Endometrial microvascular endothelial cells (primary cell): Measurements from ENCODE around the gene BCL2L12. TPM values are rescaled to one million over a fixed set of nuclear protein-coding genes. Genes with fewer than 3 reads are reported as not detected.
"Not testable (repeated sequence)": the region's sequence is repeated elsewhere in the genome, so short reads cannot be mapped to it uniquely, and the experiment has no call there.

Experiments
- in situ Hi-C: cut with HindIII; loops from 2 replicates; pipeline ENCODE4 v1.10.0; 2017; ENCODE audit warnings: low sequenced_read_pairs, low pct_unique_long_range_greater_than_20kb; ENCODE audit errors: inconsistent ontology term
- total RNA-seq: library from RNA; depleted of rRNA; stranded (reverse); fragments of >200 nt; gene quantifications from one replicate; pipeline ENCODE4 v1.2.3, GENCODE V29; 2015; ENCODE audit errors: inconsistent ontology term

Gene BCL2L12
- total RNA-seq, 1 donor from 2014 or later: 51.6 TPM

- in situ Hi-C loops: no loop called here
These were observed 26.4 kb downstream of the BCL2L12 start for GRCh38 chr19:49692147-49692506.

GRCh38 chr19:49696115-49696514, 30.4 kb downstream of the BCL2L12 start:
- in situ Hi-C loops: no loop called here

GRCh38 chr19:49696865-49697264, 31.1 kb downstream of the BCL2L12 start:
- in situ Hi-C loops: no loop called here

DNA sequence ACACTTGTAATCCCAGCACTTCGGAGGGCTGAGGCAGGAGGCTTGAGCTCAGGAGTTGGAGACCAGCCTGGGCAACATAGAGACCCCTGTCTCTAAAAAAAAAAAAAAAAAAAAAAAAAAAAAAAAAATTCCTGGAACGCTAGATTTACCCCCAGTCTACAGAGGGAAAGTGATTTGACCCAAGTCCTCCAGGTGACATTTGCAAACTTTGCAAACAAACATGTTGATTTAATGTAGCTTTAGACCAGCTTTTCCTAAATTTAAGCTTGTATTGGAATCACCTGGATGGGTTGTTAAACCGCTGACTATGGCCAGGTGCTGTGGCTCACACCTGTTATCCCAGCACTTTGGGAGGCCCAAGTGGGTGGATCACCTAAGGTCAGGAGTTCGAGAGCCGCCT, 33.6 kb downstream of the BCL2L12 start:
- in situ Hi-C loops: no loop called here

DNA sequence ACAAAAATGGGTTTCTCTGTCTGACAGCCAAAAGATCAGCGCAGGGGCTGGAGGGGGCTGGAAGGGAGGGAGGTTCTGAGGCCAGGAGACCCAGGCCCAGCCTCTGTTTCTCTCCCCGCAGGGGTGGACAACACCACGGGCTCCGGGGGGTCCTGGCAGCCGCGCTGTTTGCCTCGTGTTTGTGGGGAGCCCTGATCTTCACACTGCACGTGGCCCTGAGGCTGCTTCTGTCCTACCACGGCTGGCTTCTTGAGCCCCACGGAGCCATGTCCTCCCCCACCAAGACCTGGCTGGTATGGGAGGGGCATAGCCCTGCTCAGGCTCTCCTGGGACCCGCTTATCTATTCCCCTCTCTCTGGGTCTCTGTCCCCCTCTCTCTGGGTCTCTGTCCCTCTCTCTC, 34.8 kb downstream of the BCL2L12 start:
- in situ Hi-C loops: no loop called here

DNA sequence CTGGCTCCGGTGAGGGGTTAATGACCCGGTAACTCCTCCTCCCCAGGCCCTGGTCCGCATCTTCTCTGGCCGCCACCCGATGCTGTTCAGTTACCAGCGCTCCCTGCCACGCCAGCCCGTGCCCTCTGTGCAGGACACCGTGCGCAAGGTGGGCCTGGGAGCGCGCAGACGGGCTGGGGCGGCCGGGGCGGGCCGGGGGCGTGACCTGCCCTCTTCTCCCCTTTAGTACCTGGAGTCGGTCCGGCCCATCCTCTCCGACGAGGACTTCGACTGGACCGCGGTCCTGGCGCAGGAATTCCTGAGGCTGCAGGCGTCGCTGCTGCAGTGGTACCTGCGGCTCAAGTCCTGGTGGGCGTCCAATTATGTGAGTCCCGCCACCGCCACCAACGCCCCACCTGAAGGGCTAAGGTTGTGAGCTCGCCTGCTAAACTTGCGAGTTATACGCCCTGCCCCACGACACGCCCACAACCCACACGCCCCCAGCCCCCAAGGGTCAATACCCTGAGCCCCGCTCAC, 35.6 kb downstream of the BCL2L12 start:
- in situ Hi-C loops: no loop called here

GRCh38 chr19:49704888-49705642, 39.3 kb downstream of the BCL2L12 start:
- in situ Hi-C loops: no loop called here

- in situ Hi-C loops: no loop called here
These were observed 40.2 kb downstream of the BCL2L12 start for GRCh38 chr19:49705919-49706318.

DNA sequence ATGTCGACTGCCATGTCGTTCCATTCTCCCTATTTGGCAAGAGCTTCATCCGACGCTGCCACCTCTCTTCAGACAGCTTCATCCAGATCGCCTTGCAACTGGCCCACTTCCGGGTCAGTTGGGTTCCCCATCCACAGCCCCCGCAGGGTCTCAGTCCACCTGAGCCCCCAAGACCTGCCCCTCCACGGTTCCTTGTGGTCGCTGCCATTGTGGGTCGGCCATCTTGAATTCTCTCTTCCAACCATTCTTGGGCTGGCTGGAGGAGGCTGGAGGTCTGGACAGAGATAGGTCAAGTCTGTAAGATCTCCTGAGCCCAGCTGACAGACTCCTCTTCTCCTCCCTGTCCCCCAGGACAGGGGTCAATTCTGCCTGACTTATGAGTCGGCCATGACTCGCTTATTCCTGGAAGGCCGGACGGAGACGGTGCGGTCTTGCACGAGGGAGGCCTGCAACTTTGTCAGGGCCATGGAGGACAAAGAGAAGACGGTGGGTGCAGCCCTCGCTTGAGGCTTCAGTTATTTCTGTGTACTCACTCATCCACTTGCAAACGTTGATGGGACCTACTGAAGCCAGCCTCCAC, 44.7 kb downstream of the BCL2L12 start:
- in situ Hi-C loops: no loop called here

GRCh38 chr19:49712397-49712859, 46.7 kb downstream of the BCL2L12 start:
- in situ Hi-C loops: no loop called here

- in situ Hi-C loops: no loop called here
These were observed 47.6 kb downstream of the BCL2L12 start for GRCh38 chr19:49713236-49713845.

GRCh38 chr19:49716154-49716553, 50.4 kb downstream of the BCL2L12 start:
- in situ Hi-C loops: no loop called here

- in situ Hi-C loops: no loop called here
These were observed 52.8 kb downstream of the BCL2L12 start for GRCh38 chr19:49718511-49718910.

GRCh38 chr19:49718991-49719390, 53.3 kb downstream of the BCL2L12 start:
- in situ Hi-C loops: no loop called here

DNA sequence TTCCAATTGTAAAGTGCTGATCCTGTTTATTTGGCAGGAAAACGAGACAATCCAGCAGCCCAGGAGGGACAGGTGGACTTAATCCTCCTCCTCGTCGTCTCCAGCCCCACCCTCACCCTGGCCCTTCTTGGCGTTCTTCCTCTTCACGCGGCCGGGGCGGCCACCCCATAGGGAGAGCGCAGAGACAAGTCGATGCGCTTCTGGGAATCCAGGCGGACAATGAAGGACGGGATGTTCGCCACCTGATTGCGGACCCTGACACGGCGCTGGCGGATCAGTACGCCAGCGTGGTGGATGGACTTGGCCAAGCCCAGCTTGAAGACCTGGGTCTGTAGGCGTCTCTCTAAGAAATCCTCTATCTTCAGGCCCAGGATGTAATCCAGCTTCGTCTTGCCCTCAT, 53.7 kb downstream of the BCL2L12 start:
- in situ Hi-C loops: not testable (repeated sequence)

Other genes starting within 250 kb of the BCL2L12 start
- gene PTH2, start 242.5 kb upstream of the BCL2L12 start, total RNA-seq: not detected
- not detected for gene GFY, start 240.5 kb upstream of the BCL2L12 start, total RNA-seq
- not detected for gene SLC17A7, start 224.4 kb upstream of the BCL2L12 start, total RNA-seq
- 97.7 TPM for gene PIH1D1, start 214.1 kb upstream of the BCL2L12 start, total RNA-seq
- gene ALDH16A1, start 212.7 kb upstream of the BCL2L12 start, total RNA-seq: 67.4 TPM
- 2.6 TPM for gene FLT3LG, start 191.7 kb upstream of the BCL2L12 start, total RNA-seq
- gene RPL13A, start 178.3 kb upstream of the BCL2L12 start, total RNA-seq: 2,035 TPM
- gene RPS11, start 169.5 kb upstream of the BCL2L12 start, total RNA-seq: 3,348 TPM
- gene FCGRT, start 153.3 kb upstream of the BCL2L12 start, total RNA-seq: 93.4 TPM
- gene RCN3, start 137.9 kb upstream of the BCL2L12 start, total RNA-seq: 38.2 TPM
- gene NOSIP, start 85.4 kb upstream of the BCL2L12 start, total RNA-seq: 107 TPM
- gene PRRG2, start 84.6 kb upstream of the BCL2L12 start, total RNA-seq: not detected
- gene PRR12, start 74.8 kb upstream of the BCL2L12 start, total RNA-seq: 7.5 TPM
- gene RRAS, start 25.8 kb upstream of the BCL2L12 start, total RNA-seq: 45.0 TPM
- gene SCAF1, start 23.7 kb upstream of the BCL2L12 start, total RNA-seq: 73.5 TPM
- gene IRF3, start 76 bp upstream of the BCL2L12 start, total RNA-seq: 81.9 TPM
- gene PRMT1, start 11.3 kb downstream of the BCL2L12 start, total RNA-seq: 456 TPM
- gene ADM5, start 23.7 kb downstream of the BCL2L12 start, total RNA-seq: not detected
- 9.6 TPM for gene CPT1C, start 25.2 kb downstream of the BCL2L12 start, total RNA-seq
- gene TSKS, start 97.4 kb downstream of the BCL2L12 start, total RNA-seq: not detected
- 125 TPM for gene AP2A1, start 101.1 kb downstream of the BCL2L12 start, total RNA-seq
- gene FUZ, start 147.4 kb downstream of the BCL2L12 start, total RNA-seq: 10.6 TPM
- gene MED25, start 152.4 kb downstream of the BCL2L12 start, total RNA-seq: 31.7 TPM
- gene PTOV1, start 185.2 kb downstream of the BCL2L12 start, total RNA-seq: 59.8 TPM
- gene PNKP, start 201.6 kb downstream of the BCL2L12 start, total RNA-seq: 50.6 TPM
- 23.1 TPM for gene AKT1S1, start 211.4 kb downstream of the BCL2L12 start, total RNA-seq
- 12.6 TPM for gene TBC1D17, start 211.8 kb downstream of the BCL2L12 start, total RNA-seq
- gene IL4I1, start 231.0 kb downstream of the BCL2L12 start, total RNA-seq: 1.2 TPM